NOMO-1 treated with DMSO at 0.1 percent for 48 hours (cell line): Measurements from ENCODE around the gene CYSTM1.
A peak's percentile ranks its signal among the peaks of the same experiment; 100 is the strongest.

Source experiments
- DNase-seq: peaks from one replicate; lab custom pipeline; 2025; ENCODE audit not compliant: unreplicated experiment; lab: John Stamatoyannopoulos, UW

CYSTM1 gene

GRCh38 chr5:140205216-140205615 lies 30.2 kb downstream of the CYSTM1 start:
- peak; percentile 70 for DNase-seq

DNA sequence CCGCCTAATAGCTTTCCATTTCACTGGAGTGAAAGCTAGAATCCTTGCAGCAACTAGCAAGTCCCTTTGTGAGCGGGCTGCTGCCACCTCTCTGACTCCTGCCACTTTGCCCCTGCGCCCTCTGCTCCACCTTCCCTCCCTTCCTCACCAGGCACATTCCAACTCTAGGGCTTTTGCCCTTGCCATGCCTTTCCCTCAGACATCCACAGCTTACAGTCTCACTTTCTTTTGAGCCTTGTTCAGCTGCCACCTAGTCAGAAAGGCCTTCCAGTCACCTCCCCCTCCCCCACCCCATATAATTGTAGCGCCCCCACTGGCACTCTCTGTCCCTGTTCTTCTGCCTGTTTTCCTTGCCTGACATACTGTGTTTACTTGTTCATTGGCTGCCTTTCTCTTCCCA lies 31.0 kb downstream of the CYSTM1 start:
- no peak for DNase-seq

DNA sequence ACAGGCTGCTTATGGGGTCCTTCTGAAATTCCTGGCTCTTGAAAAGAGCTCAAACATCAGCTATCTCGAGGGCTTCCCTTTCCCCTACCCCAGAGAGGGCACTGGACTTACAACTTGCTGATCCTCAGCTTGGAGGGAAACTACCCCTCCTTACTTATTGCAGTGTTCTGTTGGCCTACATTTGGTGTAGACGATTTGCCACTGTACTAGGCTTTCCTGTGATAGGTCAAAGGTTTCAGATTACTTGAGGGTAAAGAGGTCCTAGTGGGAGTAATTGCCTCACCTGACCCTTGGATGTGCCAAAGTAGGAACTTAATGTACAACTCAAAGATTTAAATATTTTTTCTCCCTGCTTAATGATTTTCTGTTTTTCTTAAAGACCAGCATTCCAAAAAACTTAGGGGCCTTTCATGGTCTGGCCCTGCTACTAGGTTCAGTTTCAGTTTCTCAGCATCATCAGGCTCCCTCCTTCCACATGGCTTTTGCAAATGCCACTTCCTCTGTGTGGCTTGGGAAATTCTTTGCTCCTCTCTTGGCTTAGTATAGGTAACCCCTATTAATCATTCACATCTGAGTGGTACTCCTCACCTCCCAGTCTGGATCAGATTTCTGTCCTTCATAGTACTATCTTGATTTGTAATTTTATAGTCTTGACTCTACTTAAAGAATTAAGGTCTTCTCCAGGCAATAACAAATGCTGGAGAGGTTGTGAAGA lies 32.4 kb downstream of the CYSTM1 start:
- no peak for DNase-seq

GRCh38 chr5:140208065-140208464 lies 33.1 kb downstream of the CYSTM1 start:
- no peak for DNase-seq

DNA sequence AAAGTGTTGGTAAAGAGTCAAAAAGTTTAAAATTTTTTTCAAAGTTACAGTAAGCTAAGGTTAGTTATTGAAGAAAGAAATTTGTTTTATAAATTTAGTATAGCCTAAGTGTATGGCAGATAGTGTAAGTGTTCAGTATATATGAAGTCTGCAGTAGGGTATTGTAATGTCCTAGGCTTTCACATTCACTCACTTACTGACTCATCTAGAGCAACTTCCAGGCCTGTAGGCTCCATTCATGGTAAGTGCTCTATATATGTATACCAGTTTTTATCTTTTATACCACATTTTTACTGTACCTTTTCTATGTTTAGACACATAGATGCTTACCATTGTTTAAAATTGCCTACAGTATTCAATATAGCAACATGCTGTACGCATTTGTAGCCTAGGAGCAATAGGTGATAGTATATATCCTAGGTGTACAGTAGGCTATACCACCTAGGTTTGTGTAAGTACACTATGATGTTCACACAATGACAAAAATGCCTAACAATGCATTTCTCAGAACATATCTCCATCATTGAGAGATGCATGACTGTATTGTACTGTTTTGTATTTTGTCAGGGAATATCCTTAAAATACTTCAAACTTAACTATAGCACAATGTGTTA lies 38.5 kb downstream of the CYSTM1 start:
- DNase-seq, result no peak

DNA sequence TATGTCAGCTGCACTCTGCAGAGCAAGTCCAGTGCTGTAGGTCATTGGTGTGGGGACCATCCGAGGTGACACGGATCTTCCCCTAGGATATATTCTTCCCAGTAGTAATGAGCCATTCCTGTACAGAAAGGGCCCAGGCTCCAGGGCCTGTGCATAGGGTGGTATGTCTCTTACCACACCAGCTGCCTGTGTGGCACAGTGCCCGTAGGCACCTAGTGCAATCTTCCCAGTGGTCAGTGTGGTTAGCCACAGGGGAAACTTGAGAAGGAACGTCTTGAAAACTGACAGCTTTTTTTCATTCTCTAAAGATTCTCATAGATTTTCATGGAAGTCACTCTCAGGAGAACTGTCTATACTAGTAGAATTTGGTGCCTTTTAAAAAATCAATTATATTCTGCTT lies 39.8 kb downstream of the CYSTM1 start:
- DNase-seq, result peak; percentile 61

DNA sequence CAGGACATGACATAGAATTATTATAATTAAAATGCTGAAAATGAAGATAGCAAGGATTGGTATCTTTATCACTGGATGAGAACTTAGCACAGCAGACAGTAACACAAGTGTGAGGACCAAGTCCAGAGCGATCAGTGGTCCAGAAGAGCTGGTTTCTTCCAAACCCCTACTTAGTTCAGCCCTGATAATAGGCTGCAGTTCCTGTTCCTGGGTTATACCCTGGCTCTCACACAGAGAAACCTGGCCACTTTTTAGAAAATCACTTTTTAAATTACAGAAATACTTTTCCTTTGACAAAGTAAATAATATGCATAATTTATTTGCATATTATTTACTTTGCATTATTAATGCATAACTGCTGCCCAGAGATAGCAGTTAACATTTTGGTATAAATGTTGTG lies 40.3 kb downstream of the CYSTM1 start:
- DNase-seq, result no peak

DNA sequence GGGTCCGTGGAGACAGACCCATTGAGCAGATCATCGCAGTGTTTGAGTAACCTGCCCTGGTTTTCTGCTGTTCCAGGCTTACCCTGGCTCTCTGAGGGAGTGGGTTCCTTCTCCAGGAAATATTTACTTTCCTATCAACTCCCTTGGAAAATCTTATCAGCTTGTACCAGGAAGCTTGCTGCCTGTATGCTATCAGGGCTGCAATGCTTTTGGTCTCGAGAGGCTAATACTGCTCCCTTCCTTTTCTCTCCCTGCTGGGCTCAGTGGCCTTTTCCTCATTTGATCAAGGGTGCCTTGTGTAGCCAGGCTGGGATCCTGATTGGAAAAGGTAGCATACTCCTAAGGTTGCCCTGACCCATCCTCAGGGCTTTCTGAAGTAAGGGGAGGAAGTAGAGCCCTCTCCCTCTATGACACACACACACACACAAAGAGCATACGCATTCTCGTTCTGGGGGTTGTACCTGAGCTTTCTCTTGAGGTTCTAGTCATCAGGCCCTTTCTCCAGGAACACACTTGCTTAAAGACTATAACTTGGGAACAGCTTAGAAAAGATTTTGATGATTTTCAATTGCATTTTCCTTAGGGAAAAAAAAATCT lies 41.6 kb downstream of the CYSTM1 start:
- DNase-seq, result no peak

DNA sequence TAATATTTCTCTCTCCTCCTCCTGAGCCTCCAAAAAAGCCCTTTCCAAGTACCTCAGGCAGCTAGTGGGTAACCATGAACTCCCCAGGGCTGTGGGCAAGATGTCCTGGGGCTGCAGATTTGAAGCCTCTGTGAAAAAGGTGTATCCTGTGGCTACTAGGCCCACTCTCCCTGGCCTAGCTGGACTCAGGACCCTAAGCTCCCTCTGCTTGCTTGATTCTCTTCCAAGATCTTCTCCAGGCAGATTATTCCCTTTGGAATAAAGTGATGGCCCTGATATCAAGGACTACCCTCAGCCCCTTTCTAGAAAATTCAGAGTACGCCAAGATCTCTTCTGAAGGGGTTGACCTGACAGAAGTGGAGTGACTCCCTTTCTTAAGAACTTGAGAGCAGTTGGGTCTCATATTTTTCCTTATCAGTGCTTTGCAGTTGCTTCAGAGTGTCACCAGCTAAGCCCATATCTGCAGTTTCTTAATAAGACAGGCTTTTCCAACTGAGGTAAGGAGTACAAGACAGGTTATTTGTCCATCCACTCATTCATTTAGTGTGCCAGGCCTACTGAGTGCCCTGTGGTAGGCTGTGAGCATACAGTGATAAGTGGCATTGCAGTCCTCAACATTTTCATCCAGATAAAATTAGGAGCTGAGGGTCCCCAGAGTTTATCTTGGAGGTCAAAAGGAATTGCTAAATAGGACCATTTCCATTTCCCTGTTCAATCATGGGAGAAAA lies 42.5 kb downstream of the CYSTM1 start:
- no peak for DNase-seq

- no peak for DNase-seq
These were observed 44.3 kb downstream of the CYSTM1 start for GRCh38 chr5:140219068-140219991.

DNA sequence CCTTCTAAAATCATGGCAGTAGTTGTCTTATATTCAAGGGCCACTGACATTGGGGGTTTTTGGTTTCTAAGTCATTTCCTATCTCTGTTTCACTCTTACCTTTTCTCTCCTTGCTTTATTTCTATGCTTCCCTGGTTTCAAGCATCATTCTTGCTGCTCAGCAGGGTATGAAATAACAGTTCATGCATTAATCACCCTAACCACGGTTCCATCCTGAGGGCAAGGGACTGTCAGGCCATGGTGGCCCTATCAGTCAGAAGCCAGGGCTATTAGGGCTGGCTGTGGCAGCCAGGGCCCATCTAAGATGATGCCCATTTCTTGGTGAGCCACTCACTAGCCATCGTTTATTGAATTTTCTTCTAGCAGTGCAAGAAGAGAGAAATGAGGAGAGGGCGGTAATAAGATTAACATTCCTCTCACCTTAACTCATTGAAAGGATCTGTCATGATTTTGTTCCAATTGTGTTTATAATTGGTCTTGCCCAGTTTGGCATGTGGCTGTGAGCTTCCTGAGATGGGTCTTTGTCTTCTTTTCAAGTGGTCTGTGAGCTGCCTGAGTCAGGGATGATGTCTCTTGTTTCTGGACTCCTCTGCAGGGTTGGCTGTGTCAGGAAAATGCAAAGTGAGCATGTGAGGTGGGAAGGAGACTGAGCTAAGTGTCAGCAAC lies 45.2 kb downstream of the CYSTM1 start:
- no peak for DNase-seq

DNA sequence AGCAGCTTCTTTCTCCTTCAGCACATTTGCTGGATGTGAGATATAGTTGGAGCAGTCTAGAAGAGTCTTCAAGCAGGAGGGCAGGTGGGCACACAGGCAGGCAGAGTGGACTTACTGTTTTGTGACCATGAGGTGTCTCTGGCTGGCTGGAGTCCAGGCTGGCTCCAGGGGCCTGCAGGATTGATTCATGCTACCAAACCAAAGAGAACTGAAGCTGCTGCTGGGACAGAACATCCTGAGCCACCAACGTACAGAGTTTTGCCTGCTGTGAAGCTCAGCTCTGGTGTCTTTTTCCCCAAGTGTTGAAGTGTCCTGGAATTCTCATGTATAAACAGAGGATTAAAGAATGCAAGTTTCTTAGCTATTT lies 45.7 kb downstream of the CYSTM1 start:
- no peak for DNase-seq

DNA sequence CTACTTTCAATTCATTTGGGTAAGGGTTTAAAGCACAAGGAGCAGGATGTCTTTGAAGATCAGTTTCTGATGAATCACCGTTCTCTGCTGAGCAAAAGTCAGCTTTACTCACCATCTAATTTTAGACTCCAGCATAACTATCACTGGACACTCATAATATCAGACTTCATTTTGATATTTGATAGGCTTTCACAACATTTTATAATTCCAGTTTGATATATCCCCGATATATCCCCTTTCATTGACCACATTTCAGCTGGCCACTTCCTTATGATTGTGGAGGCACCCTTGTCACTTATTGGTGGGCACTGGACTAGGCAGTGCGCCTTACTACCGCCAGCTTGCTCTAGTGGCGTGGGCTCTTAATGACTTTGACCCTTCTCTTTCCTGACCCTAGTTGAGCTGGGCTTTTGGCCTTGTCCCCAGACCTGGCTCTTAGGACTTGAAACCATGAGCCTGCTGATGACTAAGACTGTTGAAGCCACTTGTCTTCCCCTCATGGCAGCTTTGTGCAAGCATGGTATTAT lies 46.8 kb downstream of the CYSTM1 start:
- peak; percentile 36 for DNase-seq

GRCh38 chr5:140222416-140222815 lies 47.4 kb downstream of the CYSTM1 start:
- DNase-seq, result no peak

- DNase-seq, result no peak
These were observed 48.6 kb downstream of the CYSTM1 start for GRCh38 chr5:140223567-140223966.

DNA sequence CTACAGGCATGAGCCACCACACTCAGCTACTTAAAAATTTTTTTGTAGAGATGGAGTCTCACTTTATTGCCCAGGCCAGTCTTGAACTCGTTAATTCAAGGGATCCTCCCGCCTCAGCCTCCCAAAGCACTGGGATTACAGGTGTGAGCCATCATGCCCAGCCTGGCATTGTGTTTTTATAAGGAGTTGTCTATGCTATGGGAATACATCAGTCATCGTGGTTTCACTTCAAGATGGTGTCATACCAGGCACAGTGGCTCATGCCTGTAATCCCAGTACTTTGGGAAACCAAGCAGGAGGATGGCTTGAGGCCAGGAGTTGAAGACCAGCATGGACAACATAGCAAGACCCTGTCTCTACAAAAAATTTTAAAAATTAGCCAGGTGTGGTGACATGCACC lies 49.7 kb downstream of the CYSTM1 start:
- no peak for DNase-seq

GRCh38 chr5:140225396-140225795 lies 50.4 kb downstream of the CYSTM1 start:
- no peak for DNase-seq

- no peak for DNase-seq
These were observed 52.1 kb downstream of the CYSTM1 start for GRCh38 chr5:140227046-140227445.

- DNase-seq, result no peak
These were observed 53.4 kb downstream of the CYSTM1 start for GRCh38 chr5:140228364-140228837.

DNA sequence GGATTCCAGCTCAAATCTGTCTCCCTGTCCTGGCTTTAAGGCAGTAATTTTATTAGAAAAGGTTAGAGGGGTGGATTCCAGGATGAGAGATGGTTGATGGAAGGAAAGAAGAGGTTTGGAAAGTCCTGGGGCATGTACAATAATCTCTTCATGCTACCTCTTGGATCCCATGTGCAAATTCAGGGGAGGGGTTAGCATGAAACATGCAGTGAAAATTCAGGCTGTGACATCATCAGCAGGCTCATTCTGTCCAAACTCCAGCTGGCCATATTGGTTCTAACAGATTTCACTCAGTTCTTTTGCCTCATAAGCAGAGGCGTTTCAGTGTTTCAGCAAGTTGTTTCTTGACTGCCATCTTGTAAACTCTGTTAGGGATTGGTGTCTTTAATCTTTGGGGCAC lies 55.4 kb downstream of the CYSTM1 start:
- no peak for DNase-seq
